Esophagus muscularis mucosa (tissue), 4 donors: ENCODE data around the gene SRSF4.

ENCODE experiments used
- EP300 ChIP-seq: sonication (generic); formaldehyde crosslinking; IDR thresholded peaks from one replicate; pipeline ENCODE4 v1.6.1; 2017; ENCODE audit warnings: antibody characterized with exemption
- POLR2AphosphoS5 ChIP-seq, 2 donors: sonication (generic); formaldehyde crosslinking; IDR thresholded peaks; one replicate each; pipeline ENCODE4 v1.6.1; 2017; ENCODE audit warnings: antibody characterized with exemption in 2 of 2
- TF ChIP-seq, protein P1 (sequence below), 3 experiments: fragments of 200-600 bp in 2 of 3; fragments of 450-650 bp in 1 of 3; sonication (generic) in 2 of 3; IDR thresholded peaks; one replicate each; pipeline ENCODE4 v1.5.1; 2017 to 2019; ENCODE audit warnings: antibody characterized with exemption in 3 of 3, mild to moderate bottlenecking in 2 of 3, moderate library complexity in 1 of 3

- TF ChIP-seq, protein P1, sequence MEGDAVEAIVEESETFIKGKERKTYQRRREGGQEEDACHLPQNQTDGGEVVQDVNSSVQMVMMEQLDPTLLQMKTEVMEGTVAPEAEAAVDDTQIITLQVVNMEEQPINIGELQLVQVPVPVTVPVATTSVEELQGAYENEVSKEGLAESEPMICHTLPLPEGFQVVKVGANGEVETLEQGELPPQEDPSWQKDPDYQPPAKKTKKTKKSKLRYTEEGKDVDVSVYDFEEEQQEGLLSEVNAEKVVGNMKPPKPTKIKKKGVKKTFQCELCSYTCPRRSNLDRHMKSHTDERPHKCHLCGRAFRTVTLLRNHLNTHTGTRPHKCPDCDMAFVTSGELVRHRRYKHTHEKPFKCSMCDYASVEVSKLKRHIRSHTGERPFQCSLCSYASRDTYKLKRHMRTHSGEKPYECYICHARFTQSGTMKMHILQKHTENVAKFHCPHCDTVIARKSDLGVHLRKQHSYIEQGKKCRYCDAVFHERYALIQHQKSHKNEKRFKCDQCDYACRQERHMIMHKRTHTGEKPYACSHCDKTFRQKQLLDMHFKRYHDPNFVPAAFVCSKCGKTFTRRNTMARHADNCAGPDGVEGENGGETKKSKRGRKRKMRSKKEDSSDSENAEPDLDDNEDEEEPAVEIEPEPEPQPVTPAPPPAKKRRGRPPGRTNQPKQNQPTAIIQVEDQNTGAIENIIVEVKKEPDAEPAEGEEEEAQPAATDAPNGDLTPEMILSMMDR (IDR thresholded peaks at IDR 0.05) = no peak
- TF ChIP-seq EP300 (no peak), POLR2AphosphoS5 (IDR thresholded peaks at IDR 0.05) (no peak)
These were observed 19.1 kb downstream of the SRSF4 start for GRCh38 chr1:29162476-29163138.
